NCI-H226 (cell line): ENCODE data around the gene APBB1.

ENCODE experiments used
- DNase-seq: peaks from one replicate; pipeline ENCODE4 v3.0.0-alpha.2; 2015

Gene APBB1

GRCh38 chr11:6419009-6419631 lies at the start of gene APBB1:
Gene APBB1, minus strand, starts transcription at chr11:6419094. Its CDS starts 7,747 bp downstream, at chr11:6411347.
- no peak for DNase-seq

GRCh38 chr11:6459099-6459450 lies 40.2 kb upstream of the APBB1 start:
- no peak for DNase-seq

GRCh38 chr11:6458352-6459098 lies 39.6 kb upstream of the APBB1 start:
- no peak for DNase-seq

- no peak for DNase-seq
Observed at GRCh38 chr11:6457581-6458320, 38.9 kb upstream of the APBB1 start.

GRCh38 chr11:6456361-6457073 lies 37.6 kb upstream of the APBB1 start:
- no peak for DNase-seq

- no peak for DNase-seq
Observed at GRCh38 chr11:6455070-6455469, 36.2 kb upstream of the APBB1 start.

GRCh38 chr11:6453152-6453551 lies 34.3 kb upstream of the APBB1 start:
- DNase-seq = no peak

- no peak for DNase-seq
Observed at GRCh38 chr11:6452219-6452618, 33.3 kb upstream of the APBB1 start.

GRCh38 chr11:6448574-6448973 lies 29.7 kb upstream of the APBB1 start:
- no peak for DNase-seq

GRCh38 chr11:6443269-6444003 lies 24.5 kb upstream of the APBB1 start:
- DNase-seq = peak; percentile 9

GRCh38 chr11:6442441-6442840 lies 23.5 kb upstream of the APBB1 start:
- DNase-seq = no peak

- DNase-seq = no peak
Observed at GRCh38 chr11:6440906-6441358, 22.0 kb upstream of the APBB1 start, which contains the start of gene HPX. Gene HPX, minus strand, starts transcription at chr11:6440987. Its CDS starts 24 bp downstream, at chr11:6440963.

- peak; percentile 11 for DNase-seq
Observed at GRCh38 chr11:6438979-6439571, 20.2 kb upstream of the APBB1 start.

- DNase-seq = no peak
Observed at GRCh38 chr11:6437993-6438392, 19.1 kb upstream of the APBB1 start.

- no peak for DNase-seq
Observed at GRCh38 chr11:6437423-6437822, 18.5 kb upstream of the APBB1 start.

- no peak for DNase-seq
Observed at GRCh38 chr11:6433998-6434660, 15.2 kb upstream of the APBB1 start.

- DNase-seq = peak; percentile 89
Observed at GRCh38 chr11:6431861-6432260, 13.0 kb upstream of the APBB1 start.

GRCh38 chr11:6427516-6427915 lies 8.6 kb upstream of the APBB1 start:
- no peak for DNase-seq

- no peak for DNase-seq
Observed at GRCh38 chr11:6420677-6421076, 1.8 kb upstream of the APBB1 start.

- no peak for DNase-seq
Observed at GRCh38 chr11:6418557-6419008, 311 bp downstream of the APBB1 start.

GRCh38 chr11:6417907-6418556 lies 862 bp downstream of the APBB1 start:
- DNase-seq = no peak
